Keratinocyte (primary cell): Measurements from ENCODE around the gene SSPN. TPM values are rescaled to one million over a fixed set of nuclear protein-coding genes. Genes with fewer than 3 reads are reported as not detected.

Experiments used
- DNase-seq: peaks from one replicate; pipeline ENCODE4 v3.0.0-alpha.2; 2011; ENCODE audit warnings: low read depth, missing footprints, low spot score
- FAIRE-seq: peaks from 2 replicates; lab custom pipeline; 2011; peaks lifted over from hg19 to GRCh38; lab: Jason Lieb, UNC
- H2AFZ ChIP-seq: 2 replicates; pipeline ENCODE4 v1.6.0; 2012; ENCODE audit warnings: low read length, control low read depth, inconsistent platforms; ENCODE audit not compliant: control insufficient read depth
- H3K27ac ChIP-seq: 2 replicates; pipeline ENCODE4 v1.5.1; 2011; ENCODE audit warnings: low read length; ENCODE audit not compliant: control insufficient read depth, insufficient read depth
- H3K27me3 ChIP-seq: 3 replicates; pipeline ENCODE4 v1.6.0; 2011; ENCODE audit warnings: low read length; ENCODE audit not compliant: control insufficient read depth, insufficient read depth; ENCODE audit errors: extremely low read depth
- H3K36me3 ChIP-seq, 2 experiments: 2 replicates in 1 of 2; 3 replicates in 1 of 2; pipeline ENCODE4 v1.5.1; 2011; ENCODE audit warnings: low read length in 2 of 2, mild to moderate bottlenecking in 1 of 2; ENCODE audit not compliant: control insufficient read depth in 2 of 2, insufficient read depth in 2 of 2; ENCODE audit errors: extremely low read depth in 1 of 2
- H3K4me1 ChIP-seq: 3 replicates; pipeline ENCODE4 v1.5.1; 2011; ENCODE audit warnings: low read length; ENCODE audit not compliant: control insufficient read depth, insufficient read depth; ENCODE audit errors: extremely low read depth
- H3K4me2 ChIP-seq: 3 replicates; pipeline ENCODE4 v1.6.0; 2011; ENCODE audit warnings: low read depth, low read length; ENCODE audit not compliant: control insufficient read depth, insufficient read depth; ENCODE audit errors: extremely low read depth
- H3K4me3 ChIP-seq, 3 experiments: fragments of 200-600 bp in 1 of 3; sonication (generic) in 1 of 3; 2 replicates in 2 of 3; 3 replicates in 1 of 3; pipeline ENCODE4 v1.5.1; 2011 to 2016; ENCODE audit warnings: low read length in 3 of 3, mild to moderate bottlenecking in 3 of 3, control low read depth in 2 of 3, inconsistent platforms in 1 of 3, low read depth in 1 of 3, mixed read lengths in 1 of 3, mixed run types in 1 of 3, moderate library complexity in 1 of 3; ENCODE audit not compliant: control insufficient read depth in 2 of 3, insufficient read depth in 2 of 3; ENCODE audit errors: extremely low read depth in 1 of 3
- H3K79me2 ChIP-seq: 2 replicates; pipeline ENCODE4 v1.6.0; 2012; ENCODE audit warnings: low read length; ENCODE audit not compliant: control insufficient read depth, insufficient read depth
- H3K9ac ChIP-seq: 3 replicates; pipeline ENCODE4 v1.6.0; 2011; ENCODE audit warnings: low read length; ENCODE audit not compliant: control insufficient read depth, insufficient read depth; ENCODE audit errors: extremely low read depth
- H3K9me1 ChIP-seq: 3 replicates; pipeline ENCODE4 v1.6.0; 2011; ENCODE audit warnings: low read length; ENCODE audit not compliant: control insufficient read depth, insufficient read depth; ENCODE audit errors: extremely low read depth
- H3K9me3 ChIP-seq: 2 replicates; pipeline ENCODE4 v1.5.1; 2012; ENCODE audit warnings: low read depth, low read length; ENCODE audit not compliant: control insufficient read depth
- H4K20me1 ChIP-seq: 3 replicates; pipeline ENCODE4 v1.6.0; 2011; ENCODE audit warnings: low read length; ENCODE audit not compliant: control insufficient read depth, insufficient read depth; ENCODE audit errors: extremely low read depth
- EZH2 ChIP-seq: IDR thresholded peaks from one replicate; pipeline ENCODE4 v1.6.1; 2012; ENCODE audit warnings: inconsistent platforms, mild to moderate bottlenecking, low read length, moderate library complexity
- dilution Hi-C: fragments of 300-500 bp; cut with MboI; formaldehyde crosslinking; loops from one replicate; pipeline ENCODE4 v1.7.0; 2020; ENCODE audit warnings: low sequenced_read_pairs; ENCODE audit not compliant: extremely low pct_ligation_motif_present
- polyA minus RNA-seq, 3 experiments: library from RNA; depleted of rRNA, polyadenylated mRNA; stranded (reverse); fragments of >200 nt; gene quantifications; 1 replicate in 1 of 3; 2 replicates in 1 of 3; 3 replicates in 1 of 3; pipeline ENCODE4 v1.2.3, GENCODE V29; 2011
- polyA plus RNA-seq, 5 experiments: library from polyadenylated mRNA; depleted of rRNA in 3 of 5; stranded (reverse) in 3 of 5; stranded (forward) in 1 of 5; unstranded in 1 of 5; fragments of >200 nt; gene quantifications; 1 replicate in 1 of 5; 2 replicates in 3 of 5; 3 replicates in 1 of 5; pipeline versions ENCODE4 v1.2.1 to v1.2.3, GENCODE V29; 2011 to 2012; ENCODE audit warnings: missing spikeins in 2 of 5, low read depth in 1 of 5, low replicate concordance in 1 of 5
- TF ChIP-seq, protein P1 (sequence below), 3 experiments: IDR thresholded peaks in 1 of 3; conservative IDR thresholded peaks in 1 of 3; optimal IDR thresholded peaks in 1 of 3; 2 replicates in 2 of 3; 3 replicates in 1 of 3; pipeline versions ENCODE3 to v1.5.1; 2011; ENCODE audit warnings: low read length in 3 of 3, mild to moderate bottlenecking in 3 of 3, moderate library complexity in 2 of 3, control low read depth in 1 of 3, inconsistent platforms in 1 of 3; ENCODE audit not compliant: insufficient read depth in 2 of 3; ENCODE audit errors: extremely low read depth in 1 of 3

The SSPN gene, protein sequence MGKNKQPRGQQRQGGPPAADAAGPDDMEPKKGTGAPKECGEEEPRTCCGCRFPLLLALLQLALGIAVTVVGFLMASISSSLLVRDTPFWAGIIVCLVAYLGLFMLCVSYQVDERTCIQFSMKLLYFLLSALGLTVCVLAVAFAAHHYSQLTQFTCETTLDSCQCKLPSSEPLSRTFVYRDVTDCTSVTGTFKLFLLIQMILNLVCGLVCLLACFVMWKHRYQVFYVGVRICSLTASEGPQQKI
- polyA plus RNA-seq (1.0 to 2.8 TPM (median 2.0 TPM) in 3 replicates), polyA minus RNA-seq (2.2 to 8.6 TPM (median 4.2 TPM) in 3 replicates)
- 0.47 TPM for polyA plus RNA-seq (2011; ENCODE audit: low read depth)
- 2.2 and 2.6 TPM in 2 replicates for polyA plus RNA-seq (2011; cell fraction: cytosol; rRNA removed)
- polyA plus RNA-seq (2011; cell fraction: nucleus; rRNA removed) = 1.4 and 2.2 TPM in 2 replicates
- polyA plus RNA-seq (2012; ENCODE audit: low replicate concordance) = 1.4 and 2.0 TPM in 2 replicates
- polyA minus RNA-seq (2011; cell fraction: cytosol; rRNA and poly(A)+ RNA removed) = 3.1 TPM
- 0.95 and 3.5 TPM in 2 replicates for polyA minus RNA-seq (2011; cell fraction: nucleus; rRNA and poly(A)+ RNA removed)

DNA sequence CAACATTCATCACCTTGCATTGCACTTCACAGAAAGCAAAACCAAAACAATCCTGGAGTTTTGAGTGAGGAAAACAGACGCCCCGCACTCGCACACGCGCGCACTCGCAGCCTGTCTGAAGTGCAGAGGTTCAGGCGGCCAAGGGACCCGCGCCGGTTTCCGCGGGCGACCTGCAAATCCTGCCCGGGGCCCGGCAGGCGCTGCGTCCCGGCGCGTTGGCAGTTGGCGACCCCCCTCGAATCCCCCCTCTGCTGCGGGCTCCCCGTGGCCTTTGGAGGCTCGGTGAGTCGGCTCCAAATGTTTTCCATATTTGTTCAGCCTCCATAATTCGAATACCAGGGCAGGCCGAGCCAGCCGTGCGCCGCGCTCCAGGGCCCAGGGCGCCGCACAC, at the start of gene SSPN:
TSS of gene SSPN (plus strand) at position 324 of the 391 bp plus-strand sequence. CDS start 100 bp downstream, outside the sequence.
- no peak for DNase-seq
- no peaks in the 10 kb centered on the region for H3K9me1 ChIP-seq

GRCh38 chr12:26148291-26148690, 47.1 kb upstream of the SSPN start:
- no peak overlapping the region for H3K9ac ChIP-seq
- H3K27me3 ChIP-seq = no peaks in the 10 kb centered on the region
- no peak overlapping the region for H3K27ac ChIP-seq

More for the DNA sequence above, at the start of gene SSPN:
- Histone ChIP-seq H3K27me3 (no peaks in the 10 kb centered on the region), H3K36me3 (no peaks in the 10 kb centered on the region), H3K9ac (peak within 1 kb of the TSS; percentile 34), H3K27ac (no peak within 1 kb of the TSS), H3K4me1 (peaks cover 16% of the 10 kb centered on the region), H3K4me2 (peak within 1 kb of the TSS; percentile 82), H4K20me1 (no peaks in the 10 kb centered on the region), H3K9me3 (no peaks in the 10 kb centered on the region), H3K4me3 (peak within 1 kb of the TSS in 2 of 3 experiments; percentile 27 to 72), H3K79me2 (no peaks in the 10 kb centered on the region), H2AFZ (peak within 1 kb of the TSS; percentile 97)
- FAIRE-seq = no peak
- no peak for TF ChIP-seq EZH2
- TF ChIP-seq, protein P1, sequence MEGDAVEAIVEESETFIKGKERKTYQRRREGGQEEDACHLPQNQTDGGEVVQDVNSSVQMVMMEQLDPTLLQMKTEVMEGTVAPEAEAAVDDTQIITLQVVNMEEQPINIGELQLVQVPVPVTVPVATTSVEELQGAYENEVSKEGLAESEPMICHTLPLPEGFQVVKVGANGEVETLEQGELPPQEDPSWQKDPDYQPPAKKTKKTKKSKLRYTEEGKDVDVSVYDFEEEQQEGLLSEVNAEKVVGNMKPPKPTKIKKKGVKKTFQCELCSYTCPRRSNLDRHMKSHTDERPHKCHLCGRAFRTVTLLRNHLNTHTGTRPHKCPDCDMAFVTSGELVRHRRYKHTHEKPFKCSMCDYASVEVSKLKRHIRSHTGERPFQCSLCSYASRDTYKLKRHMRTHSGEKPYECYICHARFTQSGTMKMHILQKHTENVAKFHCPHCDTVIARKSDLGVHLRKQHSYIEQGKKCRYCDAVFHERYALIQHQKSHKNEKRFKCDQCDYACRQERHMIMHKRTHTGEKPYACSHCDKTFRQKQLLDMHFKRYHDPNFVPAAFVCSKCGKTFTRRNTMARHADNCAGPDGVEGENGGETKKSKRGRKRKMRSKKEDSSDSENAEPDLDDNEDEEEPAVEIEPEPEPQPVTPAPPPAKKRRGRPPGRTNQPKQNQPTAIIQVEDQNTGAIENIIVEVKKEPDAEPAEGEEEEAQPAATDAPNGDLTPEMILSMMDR (optimal IDR thresholded peaks at IDR 0.05 in 1 of 3, IDR thresholded peaks at IDR 0.05 in 1 of 3, conservative IDR thresholded peaks at IDR 0.05 in 1 of 3; ENCODE audit: extremely low read depth in 1 of 3, insufficient read depth in 2 of 3, low read length in 3 of 3) = no peak
- dilution Hi-C loops = no loop called here

More at GRCh38 chr12:26148291-26148690, 47.1 kb upstream of the SSPN start:
- TF ChIP-seq EZH2 = no peak
- TF ChIP-seq, protein P1 (optimal IDR thresholded peaks at IDR 0.05 in 1 of 3, IDR thresholded peaks at IDR 0.05 in 1 of 3, conservative IDR thresholded peaks at IDR 0.05 in 1 of 3; ENCODE audit: extremely low read depth in 1 of 3, insufficient read depth in 2 of 3, low read length in 3 of 3) = no peak
- H4K20me1 ChIP-seq = no peaks in the 10 kb centered on the region
- no peak overlapping the region for H3K4me3 ChIP-seq
- H3K79me2 ChIP-seq = no peaks in the 10 kb centered on the region
- no peak overlapping the region for H2AFZ ChIP-seq
- no peaks in the 10 kb centered on the region for H3K9me1 ChIP-seq
- no peak for FAIRE-seq
- H3K9me3 ChIP-seq = no peaks in the 10 kb centered on the region
- H3K36me3 ChIP-seq = no peaks in the 10 kb centered on the region
- peaks cover 9% of the 10 kb centered on the region for H3K4me1 ChIP-seq
- no peak for DNase-seq
- dilution Hi-C loops = no loop called here
- no peak overlapping the region for H3K4me2 ChIP-seq
